ENCODE results near the gene RRM2. TPM values are rescaled to one million over a fixed set of nuclear protein-coding genes. Genes with fewer than 3 reads are reported as not detected.

Gene RRM2
- total and polyA plus RNA-seq, 2 of the 4 experiments (the other 2 are of a cell fraction) = 53.6 to 68.5 TPM

- H2BK15ac ChIP-seq (ENCODE audit: low read depth, low read length) = no peak overlapping the region
- H3K9ac ChIP-seq (ENCODE audit: low read depth, low read length) = no peak overlapping the region
- no TSS peak for BruUV-seq (replicated peaks)
- H2BK5ac ChIP-seq (ENCODE audit: low read depth, low read length, poor library complexity, severe bottlenecking) = no peak overlapping the region
- no peak overlapping the region for H4K8ac ChIP-seq (ENCODE audit: low read depth in 2 of 2, low read length in 2 of 2)
- ChIA-PET POLR2A (ENCODE audit: unreplicated experiment) (no interaction called here), CTCF (no interaction called here)
- no peak overlapping the region for H2BK120ac ChIP-seq (ENCODE audit: low read depth, low read length)
- H3K4ac ChIP-seq (ENCODE audit: low read depth, low read length) = no peak overlapping the region
- no peak overlapping the region for H2AK9ac ChIP-seq (replicated peaks; ENCODE audit: low read depth, low read length, poor library complexity)
- H3K36me3 ChIP-seq (ENCODE audit: control insufficient read depth, insufficient read depth, low read length) = no peaks in the 10 kb centered on the region; the same call in 1 of the 2 replicates
- intact Hi-C loops (cut with micrococcal nuclease) (no loop called here), dilution Hi-C loops (cut with HindIII; ENCODE audit: low sequenced_read_pairs, unreplicated experiment) (no loop called here), in situ Hi-C loops (cut with MboI; ENCODE audit: low sequenced_read_pairs) (no loop called here)
- no peak overlapping the region for H2AFZ ChIP-seq (replicated peaks; ENCODE audit: low read length, poor library complexity)
- H3K23ac ChIP-seq (ENCODE audit: low read depth, low read length) = no peak overlapping the region
- no peak overlapping the region for H3K14ac ChIP-seq (replicated peaks; ENCODE audit: low read depth, low read length)
- H3K56ac ChIP-seq (ENCODE audit: extremely low read depth, insufficient read depth, low read length) = no peak overlapping the region
- no peak overlapping the region for H4K5ac ChIP-seq (ENCODE audit: low read depth, low read length)
- no peak overlapping the region for H3K4me3 ChIP-seq (ENCODE audit: insufficient read depth, low read depth, low read length)
- H3K4me2 ChIP-seq (ENCODE audit: low read depth, low read length) = no peak overlapping the region
- no peak overlapping the region for H3K18ac ChIP-seq (ENCODE audit: low read depth, low read length)
- H2AK5ac ChIP-seq (ENCODE audit: low read depth, low read length) = no peak overlapping the region
- no peak for TF ChIP-seq CTCF (conservative IDR thresholded peaks at IDR 0.05; ENCODE audit: low read depth, low read length)
- peaks cover 16% of the 10 kb centered on the region for H3K9me1 ChIP-seq (ENCODE audit: insufficient read depth, low read length)
- no peaks in the 10 kb centered on the region for H3K9me3 ChIP-seq (ENCODE audit: control insufficient read depth, insufficient read depth, low read length)
- peaks cover 9% of the 10 kb centered on the region; the same call in 1 of the 2 replicates for H4K20me1 ChIP-seq (ENCODE audit: insufficient read depth, low read length)
- H2BK20ac ChIP-seq (ENCODE audit: low read depth, low read length) = no peak overlapping the region
- H3K27ac ChIP-seq (ENCODE audit: insufficient read depth, low read length) = no peak overlapping the region
- ATAC-seq (ENCODE audit: low read depth) (no peak), DNase-seq (no peak)
- no peaks in the 10 kb centered on the region for H3K27me3 ChIP-seq (ENCODE audit: control insufficient read depth, insufficient read depth, low read length)
- WGBS, 2 experiments (ENCODE audit: extremely low coverage in 2 of 2, insufficient read length in 1 of 2) = no CpG with 5 or more reads among the region's 7 CpGs
- H3K4me1 ChIP-seq (ENCODE audit: control insufficient read depth, insufficient read depth, low read length) = no peaks in the 10 kb centered on the region; the same call in 1 of the 2 replicates
- H4K91ac ChIP-seq (ENCODE audit: insufficient read depth, low read depth, low read length) = no peak overlapping the region
- peaks cover 19 to 44% of the 10 kb centered on the region in 2 experiments for H3K79me1 ChIP-seq (ENCODE audit: low read depth in 1 of 2, low read length in 2 of 2)
These were observed 9.6 kb downstream of the RRM2 start for GRCh38 chr2:10132043-10132575.
